NB4 (cell line): ENCODE measurements around the gene RNF20.
"Not testable (repeated sequence)": the region's sequence is repeated elsewhere in the genome, so short reads cannot be mapped to it uniquely, and the experiment has no call there.

ENCODE experiments used
- DNase-seq: peaks from one replicate; pipeline ENCODE4 v3.0.0; 2010; ENCODE audit warnings: low read depth
- H3K4me3 ChIP-seq: one replicate; pipeline ENCODE4 v1.5.1; 2011; ENCODE audit warnings: mild to moderate bottlenecking, low read depth, low read length, moderate library complexity
- MYC ChIP-seq: IDR thresholded peaks from 2 replicates; pipeline ENCODE4 v1.6.1; 2011; ENCODE audit warnings: low read depth, low read length
- POLR2A ChIP-seq: IDR thresholded peaks from 2 replicates; pipeline ENCODE4 v1.6.1; 2011; ENCODE audit warnings: mild to moderate bottlenecking; ENCODE audit not compliant: insufficient read length; ENCODE audit errors: extremely low read depth
- TF ChIP-seq, protein P1 (sequence below): IDR thresholded peaks from 2 replicates; pipeline ENCODE4 v1.6.1; 2011; ENCODE audit warnings: low read depth, low read length
- TF ChIP-seq, protein P2 (sequence below): IDR thresholded peaks from one replicate; pipeline ENCODE4 v1.5.1; 2012; ENCODE audit warnings: low read depth, low read length

RNF20 gene

DNA sequence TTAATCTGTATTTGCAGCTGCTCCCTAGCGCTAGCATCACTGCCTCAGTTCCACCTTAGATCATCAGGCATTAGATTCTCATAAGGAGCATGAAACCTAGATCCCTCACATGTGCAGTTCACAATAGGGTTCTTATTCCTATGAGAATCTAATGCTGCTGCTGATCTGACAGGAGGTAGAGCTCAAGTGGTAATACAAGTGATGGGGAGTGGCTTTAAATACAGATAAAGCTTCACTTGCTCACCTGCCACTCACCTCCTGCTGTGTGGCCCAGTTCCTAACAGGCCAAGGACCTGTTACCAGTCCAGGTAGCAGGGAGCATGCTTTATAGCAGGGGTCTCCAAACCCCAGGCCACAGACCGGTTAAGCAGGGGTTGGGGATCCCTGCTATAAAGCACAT, 22.6 kb upstream of the RNF20 start:
- DNase-seq, result no peak
- TF ChIP-seq, protein P1, sequence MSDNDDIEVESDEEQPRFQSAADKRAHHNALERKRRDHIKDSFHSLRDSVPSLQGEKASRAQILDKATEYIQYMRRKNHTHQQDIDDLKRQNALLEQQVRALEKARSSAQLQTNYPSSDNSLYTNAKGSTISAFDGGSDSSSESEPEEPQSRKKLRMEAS, result no peak
- TF ChIP-seq POLR2A (no peak), MYC (no peak)
- TF ChIP-seq, protein P2, sequence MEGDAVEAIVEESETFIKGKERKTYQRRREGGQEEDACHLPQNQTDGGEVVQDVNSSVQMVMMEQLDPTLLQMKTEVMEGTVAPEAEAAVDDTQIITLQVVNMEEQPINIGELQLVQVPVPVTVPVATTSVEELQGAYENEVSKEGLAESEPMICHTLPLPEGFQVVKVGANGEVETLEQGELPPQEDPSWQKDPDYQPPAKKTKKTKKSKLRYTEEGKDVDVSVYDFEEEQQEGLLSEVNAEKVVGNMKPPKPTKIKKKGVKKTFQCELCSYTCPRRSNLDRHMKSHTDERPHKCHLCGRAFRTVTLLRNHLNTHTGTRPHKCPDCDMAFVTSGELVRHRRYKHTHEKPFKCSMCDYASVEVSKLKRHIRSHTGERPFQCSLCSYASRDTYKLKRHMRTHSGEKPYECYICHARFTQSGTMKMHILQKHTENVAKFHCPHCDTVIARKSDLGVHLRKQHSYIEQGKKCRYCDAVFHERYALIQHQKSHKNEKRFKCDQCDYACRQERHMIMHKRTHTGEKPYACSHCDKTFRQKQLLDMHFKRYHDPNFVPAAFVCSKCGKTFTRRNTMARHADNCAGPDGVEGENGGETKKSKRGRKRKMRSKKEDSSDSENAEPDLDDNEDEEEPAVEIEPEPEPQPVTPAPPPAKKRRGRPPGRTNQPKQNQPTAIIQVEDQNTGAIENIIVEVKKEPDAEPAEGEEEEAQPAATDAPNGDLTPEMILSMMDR, result no peak

DNA sequence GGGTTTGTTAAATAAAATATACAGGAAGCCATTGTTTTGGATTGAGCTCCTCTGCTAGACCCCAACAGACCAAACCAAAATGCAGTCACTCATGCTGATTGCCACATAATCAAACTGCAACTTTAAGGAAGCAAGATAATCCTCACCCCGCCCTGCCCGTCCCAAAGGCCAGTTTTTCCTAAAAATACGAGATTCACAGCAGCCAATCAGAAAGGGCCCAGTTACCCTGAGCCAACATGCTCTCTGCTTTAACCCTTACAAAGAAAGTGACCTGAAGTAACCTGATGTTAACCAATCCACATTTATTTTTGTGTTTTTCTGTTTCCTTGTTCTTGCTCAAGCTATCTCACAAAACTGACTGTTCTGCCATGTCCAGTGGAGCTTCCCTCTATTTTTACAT, 21.5 kb upstream of the RNF20 start:
- no peak overlapping the region for H3K4me3 ChIP-seq
- TF ChIP-seq, protein P1, result no peak
- TF ChIP-seq, protein P2, result no peak
- TF ChIP-seq MYC (no peak), POLR2A (no peak)
- DNase-seq, result peak; percentile 5

More for the DNA sequence above, 22.6 kb upstream of the RNF20 start:
- no peak overlapping the region for H3K4me3 ChIP-seq

DNA sequence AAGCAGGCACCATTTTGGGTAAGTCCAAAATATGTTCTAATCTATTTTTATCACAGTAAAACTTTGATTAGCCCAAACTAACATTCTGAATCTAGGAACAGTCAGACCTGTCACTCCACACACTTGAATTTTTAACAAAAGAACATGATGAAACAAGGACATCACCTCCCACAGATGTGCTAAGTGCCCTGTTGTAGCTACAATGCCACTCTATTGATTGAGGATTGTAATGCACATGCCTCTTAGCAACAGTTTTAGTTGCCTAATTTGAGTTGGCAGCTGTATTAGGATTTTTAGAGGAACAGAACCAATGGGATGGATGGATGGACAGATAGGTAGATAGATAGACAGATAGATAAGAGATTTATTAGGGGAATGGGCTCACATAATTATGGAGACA, 20.3 kb upstream of the RNF20 start:
- no peak for DNase-seq
- TF ChIP-seq, protein P1, result no peak
- TF ChIP-seq POLR2A (no peak), MYC (no peak)
- TF ChIP-seq, protein P2, result no peak
- H3K4me3 ChIP-seq, result no peak overlapping the region

DNA sequence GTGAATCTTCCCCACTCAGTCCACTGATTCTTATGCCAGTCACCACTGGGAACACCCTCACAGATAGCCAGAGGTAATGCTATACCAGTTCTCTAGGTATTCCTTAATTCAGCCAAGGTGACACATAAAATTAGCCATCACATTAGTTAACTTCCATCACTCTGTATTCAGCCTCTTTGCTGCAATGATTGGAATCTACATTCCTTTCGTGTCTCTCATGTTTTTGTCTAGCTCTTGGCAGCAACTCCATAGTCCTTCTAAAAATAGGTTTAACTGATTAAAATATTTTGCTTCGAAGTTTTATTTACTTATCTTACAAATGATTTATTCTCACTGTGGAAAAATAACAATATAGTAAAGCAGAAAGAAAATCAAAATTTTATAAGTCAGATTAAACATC, 19.6 kb upstream of the RNF20 start:
- no peak for DNase-seq
- TF ChIP-seq, protein P1, result no peak
- TF ChIP-seq POLR2A, result no peak
- no peak for TF ChIP-seq MYC
- TF ChIP-seq, protein P2, result no peak
- H3K4me3 ChIP-seq, result no peak overlapping the region

DNA sequence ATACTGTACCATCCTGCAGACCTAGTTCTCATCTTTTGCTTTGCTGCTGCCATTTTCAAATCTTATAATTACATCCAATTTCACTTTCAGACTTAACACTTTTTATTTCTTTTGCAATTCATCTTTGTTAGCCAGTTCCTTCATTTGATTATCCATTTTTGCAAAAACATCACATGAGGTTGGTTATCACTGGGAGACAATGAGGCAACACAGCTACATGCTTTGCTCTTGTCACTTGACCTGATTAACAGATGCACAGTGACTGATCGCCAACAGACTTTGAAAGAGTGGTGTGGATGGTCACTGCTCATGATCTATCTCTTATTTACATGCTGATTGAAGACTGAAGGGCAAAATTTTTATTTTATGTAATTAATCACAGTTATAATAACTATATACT, 17.0 kb upstream of the RNF20 start:
- DNase-seq, result no peak
- TF ChIP-seq, protein P1, result no peak
- TF ChIP-seq, protein P2, result no peak
- TF ChIP-seq POLR2A, result no peak
- TF ChIP-seq MYC, result no peak

DNA sequence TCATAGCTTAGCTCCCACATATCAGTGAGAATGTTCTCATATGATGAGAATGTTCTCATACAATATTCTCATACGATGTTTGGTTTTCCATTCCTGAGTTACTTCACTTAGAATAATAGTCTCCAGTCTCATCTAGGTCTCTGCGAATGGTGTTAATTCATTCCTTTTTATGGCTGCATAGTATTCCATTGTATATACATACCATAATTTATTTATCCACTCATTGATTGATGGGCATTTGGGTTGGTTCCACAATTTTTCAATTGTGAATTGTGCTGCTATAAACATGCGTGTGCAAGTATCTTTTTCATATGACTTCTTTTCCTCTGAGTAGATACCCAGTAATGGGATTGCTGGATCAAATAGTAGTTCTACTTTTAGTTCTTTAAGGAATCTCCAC, 15.2 kb upstream of the RNF20 start:
- not testable (repeated sequence) for H3K4me3 ChIP-seq, DNase-seq

More for the DNA sequence above, 17.0 kb upstream of the RNF20 start:
- no peak overlapping the region for H3K4me3 ChIP-seq
